Right lobe of liver (tissue), 4 donors: Measurements from ENCODE around the gene TGFBR3.

Source experiments
- POLR2A ChIP-seq: fragments of 450-650 bp; IDR thresholded peaks from one replicate; pipeline ENCODE4 v1.6.1; 2017; ENCODE audit warnings: antibody characterized with exemption, mild to moderate bottlenecking
- TF ChIP-seq, protein P1 (sequence below), 4 donors: fragments of 200-600 bp in 3 of 4; fragments of 450-650 bp in 1 of 4; IDR thresholded peaks; one replicate each; pipeline versions ENCODE4 v1.5.1 to v1.8.0; 2016 to 2022; ENCODE audit warnings: antibody characterized with exemption in 4 of 4, mild to moderate bottlenecking in 2 of 4
- donor health status: DM: no; HTN: no; CAD: no.
- donor health status: DM: no; HTN: no; CAD: no.
- donor health status: DM: no; HTN: yes; CAD: no.

DNA sequence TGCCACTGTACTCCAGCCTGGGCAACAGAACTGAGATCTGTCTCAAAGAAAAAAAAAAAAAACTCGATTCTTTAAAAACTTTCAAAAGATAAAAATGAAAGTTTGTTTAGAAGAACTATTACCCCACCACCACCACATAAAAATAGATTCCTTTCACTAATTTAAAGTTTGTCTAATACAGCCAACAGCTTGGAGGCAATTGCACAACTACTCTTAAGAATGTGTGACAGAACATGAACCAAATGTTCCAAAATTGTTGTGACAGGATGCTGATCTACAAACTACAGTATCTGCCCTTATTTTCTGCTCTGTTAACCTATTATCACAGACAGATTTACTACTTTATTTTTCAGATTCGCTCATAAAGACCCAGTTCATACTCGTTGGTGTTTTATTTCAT lies 5.5 kb upstream of the TGFBR3 start:
- TF ChIP-seq POLR2A = no peak
- TF ChIP-seq, protein P1, sequence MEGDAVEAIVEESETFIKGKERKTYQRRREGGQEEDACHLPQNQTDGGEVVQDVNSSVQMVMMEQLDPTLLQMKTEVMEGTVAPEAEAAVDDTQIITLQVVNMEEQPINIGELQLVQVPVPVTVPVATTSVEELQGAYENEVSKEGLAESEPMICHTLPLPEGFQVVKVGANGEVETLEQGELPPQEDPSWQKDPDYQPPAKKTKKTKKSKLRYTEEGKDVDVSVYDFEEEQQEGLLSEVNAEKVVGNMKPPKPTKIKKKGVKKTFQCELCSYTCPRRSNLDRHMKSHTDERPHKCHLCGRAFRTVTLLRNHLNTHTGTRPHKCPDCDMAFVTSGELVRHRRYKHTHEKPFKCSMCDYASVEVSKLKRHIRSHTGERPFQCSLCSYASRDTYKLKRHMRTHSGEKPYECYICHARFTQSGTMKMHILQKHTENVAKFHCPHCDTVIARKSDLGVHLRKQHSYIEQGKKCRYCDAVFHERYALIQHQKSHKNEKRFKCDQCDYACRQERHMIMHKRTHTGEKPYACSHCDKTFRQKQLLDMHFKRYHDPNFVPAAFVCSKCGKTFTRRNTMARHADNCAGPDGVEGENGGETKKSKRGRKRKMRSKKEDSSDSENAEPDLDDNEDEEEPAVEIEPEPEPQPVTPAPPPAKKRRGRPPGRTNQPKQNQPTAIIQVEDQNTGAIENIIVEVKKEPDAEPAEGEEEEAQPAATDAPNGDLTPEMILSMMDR (IDR thresholded peaks at IDR 0.05) = no peak
